Measurements from ENCODE around the gene CTNNBL1.

GRCh38 chr20:37797669-37798175 is 103.9 kb downstream of the CTNNBL1 start:
- TF ChIP-seq CTCF (IDR thresholded peaks at IDR 0.05) (no peak), CHD2 (IDR thresholded peaks at IDR 0.05; ENCODE audit: low read length, partially characterized antibody) (no peak), EP300 (IDR thresholded peaks at IDR 0.05; ENCODE audit: borderline replicate concordance in 1 of 2, low read depth in 1 of 2, low read length in 1 of 2) (no peak), EZH2phosphoT487 (IDR thresholded peaks at IDR 0.05; ENCODE audit: borderline replicate concordance, low read depth) (no peak), YY1 (IDR thresholded peaks at IDR 0.05; ENCODE audit: low read depth) (no peak)

Measured in SK-N-SH (cell line).